Measurements from ENCODE around the gene STOML1. TPM values are rescaled to one million over a fixed set of nuclear protein-coding genes. Genes with fewer than 3 reads are reported as not detected.
A peak's percentile ranks its signal among the peaks of the same experiment; 100 is the strongest.

Gene STOML1
- 1 to 10 TPM; 9.0 to 9.5 TPM for polyA plus RNA-seq

DNA sequence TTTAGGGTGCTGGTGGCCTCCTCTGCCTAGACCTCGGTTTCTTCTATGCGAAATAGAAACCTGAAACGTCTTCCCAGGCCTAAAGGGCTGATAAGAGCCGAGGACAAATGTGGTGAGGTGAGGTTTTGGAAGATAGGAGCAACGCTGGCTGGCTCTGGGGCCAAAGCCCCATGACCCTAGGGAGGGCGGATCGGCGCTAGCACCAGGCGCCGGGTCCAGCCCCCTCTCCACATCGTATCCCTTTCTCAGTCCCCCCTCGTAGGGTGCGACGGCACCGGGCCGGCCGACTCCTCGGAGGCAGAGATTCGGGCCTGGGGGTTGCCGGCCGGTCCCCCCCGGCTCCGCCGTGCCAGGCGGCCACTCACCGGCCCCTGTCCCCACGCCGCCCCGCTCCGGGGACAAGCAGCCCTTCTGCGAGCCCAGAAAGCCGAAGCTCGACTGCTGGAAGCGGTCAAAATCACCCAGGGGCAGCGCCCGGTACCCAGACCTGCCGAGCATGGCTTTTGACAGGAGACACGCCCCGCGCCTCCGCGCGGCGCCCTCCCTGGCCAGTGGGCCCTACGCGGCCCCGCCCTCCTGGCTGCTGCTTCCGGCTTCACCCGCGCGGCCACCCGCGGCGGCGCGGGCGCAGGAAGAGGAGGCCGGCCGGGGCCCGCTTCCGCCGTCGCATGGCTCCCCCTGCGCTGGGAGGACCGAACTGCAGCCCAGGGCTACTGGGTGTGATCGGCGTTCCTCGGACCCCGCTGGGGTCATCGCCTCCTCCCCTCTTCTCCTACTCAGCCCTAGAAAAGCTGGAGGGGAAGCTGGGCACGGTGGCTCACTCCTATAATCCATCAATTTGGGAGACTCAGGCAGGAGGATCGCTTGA is at the start of gene STOML1:
Gene STOML1 (minus strand): TSS at position 570 of the 868 bp plus-strand sequence. CDS start 72 bp downstream, at position 498.
- Histone ChIP-seq H3K4me3 (ENCODE audit: low read depth in 1 of 2, low read length in 2 of 2) (peak within 1 kb of the TSS; percentile 59 to 62), H3K36me3 (ENCODE audit: control insufficient read depth in 2 of 2, insufficient read depth in 2 of 2, low read length in 1 of 2) (no peaks in the 10 kb centered on the region), H3K27me3 (ENCODE audit: control insufficient read depth in 1 of 2, insufficient read depth in 2 of 2, low read length in 2 of 2) (no peaks in the 10 kb centered on the region), H3K9me3 (ENCODE audit: control insufficient read depth in 2 of 2, insufficient read depth in 1 of 2, low read depth in 1 of 2, low read length in 1 of 2) (no peaks in the 10 kb centered on the region), H3K27ac (ENCODE audit: low read depth in 2 of 2, low read length in 1 of 2) (peak within 1 kb of the TSS; percentile 81 to 86), H3K4me1 (ENCODE audit: control insufficient read depth in 2 of 2, insufficient read depth in 2 of 2, low read length in 1 of 2) (peaks cover 4 to 24% of the 10 kb centered on the region in 2 donors)
- 0 to 1% methylated on average over 64 to 72 of the region's 72 CpGs for WGBS, 2 donors

GRCh38 chr15:74041311-74041756 is 49.2 kb upstream of the STOML1 start:
- no peaks in the 10 kb centered on the region for H3K9me3 ChIP-seq (ENCODE audit: control insufficient read depth in 2 of 2, insufficient read depth in 1 of 2, low read depth in 1 of 2, low read length in 1 of 2)
- peaks cover 5% of the 10 kb centered on the region in 2 donors for H3K4me1 ChIP-seq (ENCODE audit: control insufficient read depth in 2 of 2, insufficient read depth in 2 of 2, low read length in 1 of 2)
- peaks cover 4 to 19% of the 10 kb centered on the region in 2 donors for H3K36me3 ChIP-seq (ENCODE audit: control insufficient read depth in 2 of 2, insufficient read depth in 2 of 2, low read length in 1 of 2)
- WGBS, 2 donors, result 88 to 91% methylated on average over 10 of the region's 10 CpGs
- no peaks in the 10 kb centered on the region for H3K27me3 ChIP-seq (ENCODE audit: control insufficient read depth in 1 of 2, insufficient read depth in 2 of 2, low read length in 2 of 2)
- no peak overlapping the region for H3K4me3 ChIP-seq (ENCODE audit: low read depth in 1 of 2, low read length in 2 of 2)
- peak overlapping the region in 1 of 2 donors; percentile 38 for H3K27ac ChIP-seq (ENCODE audit: low read depth in 2 of 2, low read length in 1 of 2)

GRCh38 chr15:74040109-74040850 is 48.2 kb upstream of the STOML1 start:
- WGBS, 2 donors, result 79 to 80% methylated on average over 7 of the region's 7 CpGs
- no peaks in the 10 kb centered on the region for H3K27me3 ChIP-seq (ENCODE audit: control insufficient read depth in 1 of 2, insufficient read depth in 2 of 2, low read length in 2 of 2)
- H3K4me1 ChIP-seq (ENCODE audit: control insufficient read depth in 2 of 2, insufficient read depth in 2 of 2, low read length in 1 of 2), result peaks cover 5% of the 10 kb centered on the region in 2 donors
- H3K4me3 ChIP-seq (ENCODE audit: low read depth in 1 of 2, low read length in 2 of 2), result no peak overlapping the region
- H3K9me3 ChIP-seq (ENCODE audit: control insufficient read depth in 2 of 2, insufficient read depth in 1 of 2, low read depth in 1 of 2, low read length in 1 of 2), result no peaks in the 10 kb centered on the region
- peak overlapping the region; percentile 28 to 38 for H3K27ac ChIP-seq (ENCODE audit: low read depth in 2 of 2, low read length in 1 of 2)
- H3K36me3 ChIP-seq (ENCODE audit: control insufficient read depth in 2 of 2, insufficient read depth in 2 of 2, low read length in 1 of 2), result peaks cover 13 to 28% of the 10 kb centered on the region in 2 donors

GRCh38 chr15:74039656-74040010 is 47.5 kb upstream of the STOML1 start:
- Histone ChIP-seq H3K4me1 (ENCODE audit: control insufficient read depth in 2 of 2, insufficient read depth in 2 of 2, low read length in 1 of 2) (peaks cover 5% of the 10 kb centered on the region in 2 donors), H3K9me3 (ENCODE audit: control insufficient read depth in 2 of 2, insufficient read depth in 1 of 2, low read depth in 1 of 2, low read length in 1 of 2) (no peaks in the 10 kb centered on the region), H3K27ac (ENCODE audit: low read depth in 2 of 2, low read length in 1 of 2) (no peak overlapping the region), H3K36me3 (ENCODE audit: control insufficient read depth in 2 of 2, insufficient read depth in 2 of 2, low read length in 1 of 2) (peaks cover 15 to 34% of the 10 kb centered on the region in 2 donors), H3K4me3 (ENCODE audit: low read depth in 1 of 2, low read length in 2 of 2) (no peak overlapping the region), H3K27me3 (ENCODE audit: control insufficient read depth in 1 of 2, insufficient read depth in 2 of 2, low read length in 2 of 2) (no peaks in the 10 kb centered on the region)
- WGBS, 2 donors, result 83 to 89% methylated on average over 5 of the region's 5 CpGs

DNA sequence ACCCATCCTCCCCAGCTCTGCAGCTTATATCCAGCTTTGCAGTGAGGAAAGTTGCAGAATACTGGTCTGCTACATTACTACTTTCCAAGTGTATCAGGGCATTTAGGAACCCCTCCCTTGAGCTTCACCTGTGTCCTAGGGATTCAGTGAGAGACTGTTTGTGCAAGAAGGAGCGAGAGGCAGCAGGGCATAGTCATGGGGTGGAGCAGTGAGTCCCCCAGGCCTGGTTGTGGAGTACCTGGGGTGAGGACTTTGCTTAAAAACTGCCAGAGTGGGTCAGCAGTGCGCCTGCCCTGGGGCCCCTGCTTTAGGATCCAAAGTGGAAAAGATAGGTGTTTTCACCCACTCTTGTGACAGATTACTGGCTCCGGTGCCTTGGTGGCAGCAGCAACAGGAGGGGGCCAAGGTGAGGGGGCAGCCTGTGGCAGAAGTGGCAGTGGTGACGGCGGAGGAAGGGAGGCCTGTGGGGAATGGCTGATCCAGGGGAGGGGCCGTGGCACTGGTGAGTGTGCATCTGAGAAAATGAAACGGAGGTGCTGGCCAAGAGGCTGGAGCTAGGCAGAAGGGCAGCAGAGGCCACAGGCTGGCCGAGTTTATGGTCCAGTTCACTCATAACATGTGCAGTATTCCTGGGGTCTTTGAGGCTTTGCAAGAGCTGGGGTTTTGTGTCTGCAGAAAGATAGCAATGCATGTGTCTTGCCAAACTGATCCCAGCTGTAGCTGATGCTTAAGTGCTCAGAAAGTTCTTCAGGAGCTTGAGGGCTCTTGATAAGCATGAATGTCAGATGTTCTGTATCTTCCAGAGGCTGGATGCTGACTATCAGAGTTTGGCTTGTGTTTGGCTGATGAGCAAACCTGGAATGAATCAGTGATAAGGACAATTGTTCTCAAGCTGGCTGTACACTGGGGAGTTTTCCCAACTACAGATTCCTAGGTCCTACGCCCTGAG is 46.9 kb upstream of the STOML1 start:
- Histone ChIP-seq H3K27ac (ENCODE audit: low read depth in 2 of 2, low read length in 1 of 2) (no peak overlapping the region), H3K36me3 (ENCODE audit: control insufficient read depth in 2 of 2, insufficient read depth in 2 of 2, low read length in 1 of 2) (peaks cover 20 to 39% of the 10 kb centered on the region in 2 donors), H3K4me3 (ENCODE audit: low read depth in 1 of 2, low read length in 2 of 2) (no peak overlapping the region), H3K4me1 (ENCODE audit: control insufficient read depth in 2 of 2, insufficient read depth in 2 of 2, low read length in 1 of 2) (peaks cover 2 to 5% of the 10 kb centered on the region in 2 donors), H3K27me3 (ENCODE audit: control insufficient read depth in 1 of 2, insufficient read depth in 2 of 2, low read length in 2 of 2) (no peaks in the 10 kb centered on the region), H3K9me3 (ENCODE audit: control insufficient read depth in 2 of 2, insufficient read depth in 1 of 2, low read depth in 1 of 2, low read length in 1 of 2) (no peaks in the 10 kb centered on the region)
- 75 to 80% methylated on average over 9 of the region's 9 CpGs for WGBS, 2 donors

DNA sequence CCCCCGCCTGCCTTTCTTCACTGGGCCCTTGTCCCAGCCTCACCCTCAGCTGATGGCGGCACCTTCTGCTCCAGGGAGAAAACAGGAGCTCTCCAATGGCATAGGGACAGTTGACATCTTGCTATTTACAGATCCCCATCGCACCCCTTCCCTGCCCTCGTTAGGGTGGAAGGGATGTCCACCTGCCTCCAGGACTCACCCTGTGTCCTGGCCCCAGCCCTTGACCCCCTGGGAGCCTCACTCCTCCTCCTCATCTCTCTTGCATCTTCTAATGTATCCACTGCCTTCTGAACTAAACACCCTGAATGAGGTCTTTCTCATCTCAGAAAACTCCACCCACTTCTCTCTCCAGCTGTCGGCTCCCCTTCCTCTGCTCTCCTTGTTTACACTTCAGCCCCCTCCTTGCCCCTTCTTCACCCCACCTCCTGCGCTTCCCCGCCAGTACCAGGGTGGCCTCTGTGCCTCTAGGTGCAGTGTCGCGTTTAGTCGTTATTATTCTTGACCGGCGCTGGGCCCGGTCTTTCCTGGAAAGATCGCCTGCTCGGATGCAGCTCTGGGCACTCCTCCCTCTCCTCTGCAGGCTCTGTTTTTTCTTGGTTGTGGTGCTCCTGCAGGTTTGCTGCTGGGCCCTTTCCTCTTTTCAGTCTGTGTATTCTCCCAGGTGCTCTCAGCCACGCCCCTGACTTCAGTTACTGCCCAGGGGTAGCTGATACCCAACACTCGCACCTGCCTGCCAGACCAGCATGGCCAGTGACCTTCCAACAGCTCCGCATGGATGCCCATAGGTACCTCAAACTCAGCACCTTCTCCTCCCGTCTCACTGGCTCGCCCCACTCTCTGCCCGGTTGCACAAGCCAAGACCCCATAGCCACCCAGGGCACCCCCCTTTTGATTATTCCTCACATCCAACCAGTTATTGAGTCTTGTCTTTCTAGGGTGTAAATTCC is 45.3 kb upstream of the STOML1 start:
- H3K9me3 ChIP-seq (ENCODE audit: control insufficient read depth in 2 of 2, insufficient read depth in 1 of 2, low read depth in 1 of 2, low read length in 1 of 2), result no peaks in the 10 kb centered on the region
- no peak overlapping the region for H3K4me3 ChIP-seq (ENCODE audit: low read depth in 1 of 2, low read length in 2 of 2)
- H3K36me3 ChIP-seq (ENCODE audit: control insufficient read depth in 2 of 2, insufficient read depth in 2 of 2, low read length in 1 of 2), result peaks cover 20 to 41% of the 10 kb centered on the region in 2 donors
- no peak overlapping the region for H3K27ac ChIP-seq (ENCODE audit: low read depth in 2 of 2, low read length in 1 of 2)
- no peaks in the 10 kb centered on the region for H3K27me3 ChIP-seq (ENCODE audit: control insufficient read depth in 1 of 2, insufficient read depth in 2 of 2, low read length in 2 of 2)
- WGBS, 2 donors, result 79 to 85% methylated on average over 21 of the region's 21 CpGs
- H3K4me1 ChIP-seq (ENCODE audit: control insufficient read depth in 2 of 2, insufficient read depth in 2 of 2, low read length in 1 of 2), result peaks cover 0 to 5% of the 10 kb centered on the region in 2 donors

- peaks cover 0 to 5% of the 10 kb centered on the region in 2 donors for H3K4me1 ChIP-seq (ENCODE audit: control insufficient read depth in 2 of 2, insufficient read depth in 2 of 2, low read length in 1 of 2)
- no peak overlapping the region for H3K4me3 ChIP-seq (ENCODE audit: low read depth in 1 of 2, low read length in 2 of 2)
- no peaks in the 10 kb centered on the region for H3K27me3 ChIP-seq (ENCODE audit: control insufficient read depth in 1 of 2, insufficient read depth in 2 of 2, low read length in 2 of 2)
- no peaks in the 10 kb centered on the region for H3K9me3 ChIP-seq (ENCODE audit: control insufficient read depth in 2 of 2, insufficient read depth in 1 of 2, low read depth in 1 of 2, low read length in 1 of 2)
- H3K27ac ChIP-seq (ENCODE audit: low read depth in 2 of 2, low read length in 1 of 2), result no peak overlapping the region
- 78 to 83% methylated on average over 21 of the region's 21 CpGs for WGBS, 2 donors
- peaks cover 20 to 41% of the 10 kb centered on the region in 2 donors for H3K36me3 ChIP-seq (ENCODE audit: control insufficient read depth in 2 of 2, insufficient read depth in 2 of 2, low read length in 1 of 2)
Observed at GRCh38 chr15:74036271-74037170, 44.4 kb upstream of the STOML1 start.

Data from esophagus (tissue), 2 donors.